HEK293T (cell line): Measurements from ENCODE around the gene CDC37L1.
"Not testable (repeated sequence)": the region's sequence is repeated elsewhere in the genome, so short reads cannot be mapped to it uniquely, and the experiment has no call there.

Experiments
- CTCF ChIA-PET: fragments of 350-600 bp; formaldehyde crosslinking; extraction: SDS; loops from one replicate; lab custom pipeline; 2021; ENCODE audit warnings: antibody characterized with exemption, inconsistent platforms; lab: Yijun Ruan, JAX
- POLR2A ChIA-PET: fragments of 350-600 bp; formaldehyde crosslinking; extraction: SDS; loops from one replicate; lab custom pipeline; 2020; ENCODE audit warnings: antibody characterized with exemption, inconsistent platforms; lab: Yijun Ruan, JAX
- DNase-seq: peaks from one replicate; pipeline ENCODE4 v3.0.0; 2012; ENCODE audit warnings: mixed read lengths; ENCODE audit errors: extremely low spot score
- ARNT ChIP-seq: fragments of 450-650 bp; IDR thresholded peaks from 2 replicates; pipeline ENCODE4 v1.6.1; 2017; ENCODE audit warnings: mild to moderate bottlenecking
- BHLHE40 ChIP-seq: fragments of 450-650 bp; IDR thresholded peaks from 2 replicates; pipeline ENCODE4 v1.6.1; 2016; ENCODE audit warnings: mild to moderate bottlenecking, moderate library complexity, borderline replicate concordance
- CTBP1 ChIP-seq: fragments of 450-650 bp; IDR thresholded peaks from 2 replicates; pipeline ENCODE4 v1.6.1; 2016; ENCODE audit warnings: borderline replicate concordance
- ELF4 ChIP-seq: fragments of 450-650 bp; IDR thresholded peaks from 2 replicates; pipeline ENCODE4 v1.6.1; 2017; ENCODE audit warnings: antibody characterized with exemption
- FOXA1 ChIP-seq: fragments of 450-650 bp; IDR thresholded peaks from 2 replicates; pipeline ENCODE4 v1.6.1; 2016; ENCODE audit warnings: mild to moderate bottlenecking
- FOXK2 ChIP-seq: fragments of 450-650 bp; IDR thresholded peaks from 2 replicates; pipeline ENCODE4 v1.6.1; 2016; ENCODE audit warnings: mild to moderate bottlenecking
- FOXM1 ChIP-seq: fragments of 450-650 bp; IDR thresholded peaks from 2 replicates; pipeline ENCODE4 v1.6.1; 2017; ENCODE audit warnings: mild to moderate bottlenecking, borderline replicate concordance
- HDGF ChIP-seq: fragments of 450-650 bp; IDR thresholded peaks from 2 replicates; pipeline ENCODE4 v1.6.1; 2017; ENCODE audit warnings: antibody characterized with exemption, borderline replicate concordance
- L3MBTL2 ChIP-seq: fragments of 450-650 bp; conservative IDR thresholded peaks from 2 replicates; pipeline ENCODE4 v1.6.1; 2016; ENCODE audit warnings: mild to moderate bottlenecking
- LEF1 ChIP-seq: fragments of 450-650 bp; IDR thresholded peaks from 2 replicates; pipeline ENCODE4 v1.6.1; 2017; ENCODE audit warnings: mild to moderate bottlenecking, borderline replicate concordance
- NFRKB ChIP-seq: fragments of 450-650 bp; IDR thresholded peaks from 2 replicates; pipeline ENCODE4 v1.6.1; 2016; ENCODE audit warnings: mild to moderate bottlenecking, moderate library complexity
- SP1 ChIP-seq: fragments of 450-650 bp; IDR thresholded peaks from 2 replicates; pipeline ENCODE4 v1.6.1; 2017
- SUZ12 ChIP-seq: fragments of 450-650 bp; IDR thresholded peaks from 2 replicates; pipeline ENCODE4 v1.6.1; 2016; ENCODE audit warnings: mild to moderate bottlenecking
- TARDBP ChIP-seq: fragments of 450-650 bp; IDR thresholded peaks from 2 replicates; pipeline ENCODE4 v1.6.1; 2016
- ZNF384 ChIP-seq: fragments of 450-650 bp; IDR thresholded peaks from 2 replicates; pipeline ENCODE4 v1.6.1; 2016
- TF ChIP-seq, protein P1 (sequence below): fragments of 450-650 bp; IDR thresholded peaks from 2 replicates; pipeline ENCODE4 v1.6.1; 2016

The CDC37L1 gene

DNA sequence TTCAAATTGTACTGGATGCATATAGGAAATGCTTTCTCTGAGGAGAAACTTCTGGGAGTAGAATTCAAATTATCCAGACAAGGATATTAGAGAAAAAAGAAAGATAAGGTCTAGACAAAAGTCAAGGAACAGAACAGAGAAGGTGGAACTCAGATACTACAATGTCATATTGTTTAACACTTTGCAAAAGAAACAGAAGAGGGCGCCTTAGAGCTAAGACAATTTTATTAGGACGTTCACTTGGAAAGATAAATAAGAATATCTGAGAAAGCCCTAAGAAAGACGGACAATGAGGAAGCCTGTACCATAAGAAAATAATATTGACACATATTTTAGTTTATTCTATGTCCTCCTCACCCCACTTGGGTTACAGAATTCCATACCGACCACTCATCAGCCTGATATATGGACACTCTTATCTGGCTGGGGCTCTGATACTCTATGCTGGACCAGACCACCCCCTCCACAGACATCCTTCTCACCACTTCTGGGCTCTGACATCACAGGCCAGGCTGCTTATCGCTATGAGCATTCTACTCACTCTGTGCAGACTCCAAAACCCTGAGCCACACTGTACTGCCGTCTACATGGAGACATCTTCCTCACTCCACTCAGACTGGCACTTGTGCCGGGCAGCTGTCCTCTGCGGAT, 70.8 kb downstream of the CDC37L1 start:
- TF ChIP-seq SUZ12 (no peak), NFRKB (no peak), TARDBP (no peak), FOXM1 (no peak), HDGF (no peak), LEF1 (no peak), ARNT (no peak), SP1 (no peak), ELF4 (no peak), ZNF384 (no peak), FOXK2 (no peak), CTBP1 (no peak), BHLHE40 (no peak), FOXA1 (no peak), L3MBTL2 (no peak)
- TF ChIP-seq, protein P1, sequence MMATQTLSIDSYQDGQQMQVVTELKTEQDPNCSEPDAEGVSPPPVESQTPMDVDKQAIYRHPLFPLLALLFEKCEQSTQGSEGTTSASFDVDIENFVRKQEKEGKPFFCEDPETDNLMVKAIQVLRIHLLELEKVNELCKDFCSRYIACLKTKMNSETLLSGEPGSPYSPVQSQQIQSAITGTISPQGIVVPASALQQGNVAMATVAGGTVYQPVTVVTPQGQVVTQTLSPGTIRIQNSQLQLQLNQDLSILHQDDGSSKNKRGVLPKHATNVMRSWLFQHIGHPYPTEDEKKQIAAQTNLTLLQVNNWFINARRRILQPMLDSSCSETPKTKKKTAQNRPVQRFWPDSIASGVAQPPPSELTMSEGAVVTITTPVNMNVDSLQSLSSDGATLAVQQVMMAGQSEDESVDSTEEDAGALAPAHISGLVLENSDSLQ: no peak
- DNase-seq: no peak
- ChIA-PET CTCF (interaction anchor here (0.6 to 1.5 kb wide), 3 partner anchors 8 to 76 kb away, joined by 3 to 8 read pairs (median 4); no protein-coding TSS in a partner anchor), POLR2A (interaction anchor here (1.0 kb wide), 1 partner anchor 10 kb away, joined by 3 read pairs; no protein-coding TSS in a partner anchor)

- DNase-seq, POLR2A ChIA-PET: not testable (repeated sequence)
- CTCF ChIA-PET: interaction anchor here (1.0 kb wide), 1 partner anchor 52 kb away, joined by 3 read pairs; no protein-coding TSS in a partner anchor
Observed at GRCh38 chr9:4754530-4754929, 75.2 kb downstream of the CDC37L1 start.

DNA sequence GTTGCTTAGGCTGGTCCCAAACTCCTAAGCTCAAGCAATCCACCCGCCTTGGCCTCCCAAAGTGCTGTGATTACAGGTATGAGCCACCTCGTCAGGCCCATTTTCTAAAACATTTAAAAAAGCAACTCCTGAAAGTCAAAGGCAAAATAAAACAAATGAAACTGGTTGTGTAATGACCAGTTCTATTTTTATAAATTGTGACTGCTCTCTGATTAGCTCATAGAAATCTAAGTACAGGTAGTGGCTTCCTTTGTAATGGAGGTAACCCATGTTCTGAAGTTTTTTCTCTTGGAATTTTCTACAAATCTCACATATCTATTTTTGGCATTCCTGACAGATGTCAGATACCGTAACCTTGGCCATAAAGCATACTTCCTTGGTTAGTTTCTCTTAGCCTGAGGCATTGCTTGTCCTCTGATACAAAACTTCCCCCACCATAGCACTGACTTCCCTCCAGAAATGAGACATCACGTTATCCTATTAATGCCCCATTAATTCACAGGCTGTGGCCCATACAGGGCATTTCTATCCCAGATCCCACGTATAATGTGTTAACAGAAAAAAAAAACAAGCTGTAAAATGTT, 75.7 kb downstream of the CDC37L1 start:
- ChIA-PET POLR2A (no interaction called here), CTCF (interaction anchor here (1.0 kb wide), 1 partner anchor 53 kb away, joined by 3 read pairs; no protein-coding TSS in a partner anchor)
- DNase-seq: no peak
- TF ChIP-seq SUZ12: no peak

GRCh38 chr9:4756420-4756819, 77.1 kb downstream of the CDC37L1 start:
- POLR2A ChIA-PET: no interaction called here
- DNase-seq: no peak
- CTCF ChIA-PET: no interaction called here
- TF ChIP-seq HDGF: no peak
- TF ChIP-seq, protein P1: no peak
- no peak for TF ChIP-seq FOXK2
- no peak for TF ChIP-seq ELF4
- no peak for TF ChIP-seq FOXM1
- no peak for TF ChIP-seq NFRKB
- no peak for TF ChIP-seq SUZ12
- no peak for TF ChIP-seq SP1
- no peak for TF ChIP-seq CTBP1
- TF ChIP-seq BHLHE40: no peak
- TF ChIP-seq ZNF384: no peak
- TF ChIP-seq L3MBTL2: no peak
- TF ChIP-seq TARDBP: no peak
- TF ChIP-seq LEF1: no peak
- no peak for TF ChIP-seq ARNT
- no peak for TF ChIP-seq FOXA1
